HepG2 (cell line): ENCODE measurements around the gene NPB. TPM values are rescaled to one million over a fixed set of nuclear protein-coding genes. Genes with fewer than 3 reads are reported as not detected.

ENCODE experiments used
- CAMTA2 ChIP-seq: sonication (generic); formaldehyde crosslinking; IDR thresholded peaks from 2 replicates; pipeline ENCODE4 v1.4.0; 2020; ENCODE audit warnings: mild to moderate bottlenecking, missing genetic modification reagents, borderline replicate concordance
- ETV5 ChIP-seq: IDR thresholded peaks from 2 replicates; pipeline ENCODE4 v1.6.1; 2018; ENCODE audit warnings: missing biosample characterization, missing genetic modification reagents, inconsistent platforms, borderline replicate concordance
- GFI1 ChIP-seq: sonication (generic); formaldehyde crosslinking; IDR thresholded peaks from 2 replicates; pipeline ENCODE4 v1.5.0; 2020; ENCODE audit warnings: missing genetic modification reagents, mild to moderate bottlenecking, borderline replicate concordance
- GZF1 ChIP-seq: sonication (generic); formaldehyde crosslinking; IDR thresholded peaks from 2 replicates; pipeline ENCODE4 v1.5.1; 2020; ENCODE audit warnings: mild to moderate bottlenecking, missing genetic modification reagents
- HNF4G ChIP-seq, 2 experiments: sonication (generic) in 1 of 2; formaldehyde crosslinking in 1 of 2; IDR thresholded peaks; 2 replicates each; pipeline versions ENCODE4 v1.4.0 to v1.6.1; 2011 to 2020; ENCODE audit warnings: borderline replicate concordance in 2 of 2, low read depth in 2 of 2, mild to moderate bottlenecking in 2 of 2, low read length in 1 of 2, missing genetic modification reagents in 1 of 2, moderate library complexity in 1 of 2
- KDM4B ChIP-seq: sonication (generic); formaldehyde crosslinking; IDR thresholded peaks from 2 replicates; pipeline ENCODE4 v1.4.0; 2020; ENCODE audit warnings: missing genetic modification reagents
- MAFF ChIP-seq: IDR thresholded peaks from 2 replicates; pipeline ENCODE4 v1.6.1; 2011; ENCODE audit warnings: low read depth, low read length, improper control_type of control experiment
- SAFB2 ChIP-seq: sonication (generic); formaldehyde crosslinking; IDR thresholded peaks from 2 replicates; pipeline ENCODE4 v1.5.1; 2020; ENCODE audit warnings: missing genetic modification reagents, low read depth, mild to moderate bottlenecking, borderline replicate concordance
- SMAD9 ChIP-seq: sonication (generic); formaldehyde crosslinking; IDR thresholded peaks from 2 replicates; pipeline ENCODE4 v1.5.1; 2020; ENCODE audit warnings: mild to moderate bottlenecking, missing genetic modification reagents
- SRSF1 ChIP-seq: fragments of 200-400 bp; formaldehyde crosslinking; optimal IDR thresholded peaks from 2 replicates; pipeline ENCODE3; 2017; ENCODE audit warnings: mild to moderate bottlenecking, low read depth, low read length, moderate library complexity
- STAG1 ChIP-seq: sonication (generic); formaldehyde crosslinking; IDR thresholded peaks from 2 replicates; pipeline ENCODE4 v1.4.0; 2020; ENCODE audit warnings: missing genetic modification reagents
- ZNF124 ChIP-seq: sonication (generic); formaldehyde crosslinking; IDR thresholded peaks from 2 replicates; pipeline ENCODE4 v1.4.0; 2020; ENCODE audit warnings: missing genetic modification reagents
- ZNF235 ChIP-seq: sonication (generic); formaldehyde crosslinking; IDR thresholded peaks from 2 replicates; pipeline ENCODE4 v1.8.1; 2023; ENCODE audit warnings: mild to moderate bottlenecking, missing genetic modification reagents, borderline replicate concordance
- ZNF274 ChIP-seq: sonication (generic); formaldehyde crosslinking; IDR thresholded peaks from 2 replicates; pipeline ENCODE4 v1.5.1; 2020; ENCODE audit warnings: mild to moderate bottlenecking, missing genetic modification reagents
- ZNF558 ChIP-seq: sonication (generic); formaldehyde crosslinking; IDR thresholded peaks from 2 replicates; pipeline ENCODE4 v1.9.0; 2022; ENCODE audit warnings: mild to moderate bottlenecking, missing genetic modification reagents, borderline replicate concordance
- ZNF720 ChIP-seq: sonication (generic); formaldehyde crosslinking; IDR thresholded peaks from 2 replicates; pipeline ENCODE4 v1.4.0; 2020; ENCODE audit warnings: missing genetic modification reagents
- ZNF775 ChIP-seq: sonication (generic); formaldehyde crosslinking; IDR thresholded peaks from 2 replicates; pipeline ENCODE4 v1.4.0; 2020; ENCODE audit warnings: missing genetic modification reagents, mild to moderate bottlenecking, moderate library complexity, borderline replicate concordance
- ZNF879 ChIP-seq: sonication (generic); formaldehyde crosslinking; IDR thresholded peaks from 2 replicates; pipeline ENCODE4 v1.8.1; 2023; ENCODE audit warnings: missing genetic modification reagents
- polyA plus RNA-seq, 8 experiments: library from polyadenylated mRNA; depleted of rRNA in 3 of 8; stranded (reverse) in 7 of 8; unstranded in 1 of 8; fragments of >200 nt; fragmentation: Illumina TruSeq in 4 of 8; extraction: Trizol in 4 of 8; gene quantifications; 2 replicates each; pipeline versions ENCODE4 v1.2.1 to v1.2.3, GENCODE V29; 2011 to 2016; ENCODE audit warnings: low read depth in 4 of 8, missing spikeins in 1 of 8, mixed read lengths in 1 of 8; ENCODE audit not compliant: insufficient read depth in 1 of 8
- total RNA-seq, 5 experiments: library from RNA; depleted of rRNA; stranded (reverse); fragments of >200 nt; fragmentation: Illumina TruSeq; extraction: Trizol; gene quantifications; 2 replicates each; pipeline ENCODE4 v1.2.3, GENCODE V29; 2016; ENCODE audit warnings: low read depth in 1 of 5
- TF ChIP-seq, protein P1 (sequence below): sonication (generic); formaldehyde crosslinking; IDR thresholded peaks from 2 replicates; pipeline ENCODE4 v1.4.0; 2020; ENCODE audit warnings: missing genetic modification reagents
- TF ChIP-seq, protein P2 (sequence below): IDR thresholded peaks from 2 replicates; pipeline ENCODE4 v1.6.1; 2012; ENCODE audit warnings: low read length, improper control_type of control experiment
- TF ChIP-seq, protein P3 (sequence below): sonication (generic); formaldehyde crosslinking; IDR thresholded peaks from 2 replicates; pipeline ENCODE4 v1.9.0; 2022; ENCODE audit warnings: missing genetic modification reagents, mild to moderate bottlenecking, borderline replicate concordance
- TF ChIP-seq, protein P4 (sequence below): sonication (generic); formaldehyde crosslinking; IDR thresholded peaks from 2 replicates; pipeline ENCODE4 v1.4.0; 2020; ENCODE audit warnings: missing genetic modification reagents, low read depth, mild to moderate bottlenecking, borderline replicate concordance

Gene NPB
- total and polyA plus RNA-seq, 2 of the 13 experiments (the other 11 are each of a cell fraction or from before 2014, with no cell fraction given): 0.11 to 0.93 TPM

DNA sequence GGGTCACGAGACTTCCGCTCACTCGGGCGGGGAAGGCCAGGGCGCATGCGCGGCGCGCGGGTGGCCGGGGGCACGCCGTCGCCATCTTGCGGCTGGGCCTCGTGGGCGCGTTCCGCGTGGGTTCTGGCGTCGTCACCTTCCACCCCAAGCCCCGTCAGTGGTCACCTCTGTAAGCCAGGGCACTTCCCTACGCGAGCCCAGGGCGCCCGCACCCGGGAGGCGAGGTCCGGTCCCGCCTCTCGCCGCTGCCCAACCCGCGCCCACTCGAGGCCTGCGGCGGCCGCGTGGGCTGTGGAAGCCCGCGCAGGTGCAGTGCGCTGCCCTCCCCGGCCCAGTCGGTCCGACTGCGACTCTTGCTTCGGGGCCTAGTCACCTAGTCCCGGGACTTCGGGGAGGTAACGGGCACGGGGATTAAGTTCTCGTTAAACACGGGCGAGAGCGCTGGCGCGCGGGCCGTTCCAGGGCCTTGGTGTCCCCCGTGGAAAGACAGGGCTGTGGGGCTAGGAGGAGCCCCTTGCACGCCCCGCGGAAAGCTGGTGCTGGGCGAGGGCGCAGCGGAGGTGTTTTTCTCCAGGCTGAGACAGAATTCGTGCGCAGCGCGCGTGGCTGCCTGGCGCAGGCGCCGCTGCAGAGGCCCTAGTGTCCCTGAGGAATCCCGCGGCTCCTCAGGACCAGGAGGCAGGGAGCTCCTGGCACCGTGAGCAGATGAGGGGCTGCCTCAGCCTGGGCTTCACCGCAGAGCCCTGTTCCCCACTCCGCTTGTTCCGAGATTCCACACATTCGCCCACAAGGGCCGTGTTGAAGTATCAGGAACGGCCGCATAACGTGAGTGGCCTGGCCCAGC lies 30.4 kb upstream of the NPB start (continued):
- TF ChIP-seq, protein P1, sequence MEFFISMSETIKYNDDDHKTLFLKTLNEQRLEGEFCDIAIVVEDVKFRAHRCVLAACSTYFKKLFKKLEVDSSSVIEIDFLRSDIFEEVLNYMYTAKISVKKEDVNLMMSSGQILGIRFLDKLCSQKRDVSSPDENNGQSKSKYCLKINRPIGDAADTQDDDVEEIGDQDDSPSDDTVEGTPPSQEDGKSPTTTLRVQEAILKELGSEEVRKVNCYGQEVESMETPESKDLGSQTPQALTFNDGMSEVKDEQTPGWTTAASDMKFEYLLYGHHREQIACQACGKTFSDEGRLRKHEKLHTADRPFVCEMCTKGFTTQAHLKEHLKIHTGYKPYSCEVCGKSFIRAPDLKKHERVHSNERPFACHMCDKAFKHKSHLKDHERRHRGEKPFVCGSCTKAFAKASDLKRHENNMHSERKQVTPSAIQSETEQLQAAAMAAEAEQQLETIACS (CRISPR knock-in tag): peak; percentile 65; the same call in 1 of the 2 replicates
- TF ChIP-seq KDM4B (CRISPR knock-in tag): no peak
- TF ChIP-seq HNF4G (IDR thresholded peaks at IDR 0.05; ENCODE audit: borderline replicate concordance, low read depth, low read length): no peak; the same call in 1 of the 2 replicates
- TF ChIP-seq HNF4G (CRISPR knock-in tag; IDR thresholded peaks at IDR 0.05; ENCODE audit: borderline replicate concordance, low read depth): peak; percentile 80
- TF ChIP-seq SMAD9 (CRISPR knock-in tag): peak; percentile 87; the same call in 1 of the 2 replicates
- TF ChIP-seq ZNF720 (CRISPR knock-in tag): no peak
- TF ChIP-seq MAFF: no peak
- TF ChIP-seq STAG1: no peak
- peak; percentile 95 for TF ChIP-seq ZNF274 (CRISPR knock-in tag)
- TF ChIP-seq CAMTA2 (CRISPR knock-in tag): peak; percentile 98
- TF ChIP-seq ZNF879 (CRISPR knock-in tag): peak; percentile 94
- TF ChIP-seq ZNF124 (CRISPR knock-in tag): no peak
- TF ChIP-seq, protein P2, sequence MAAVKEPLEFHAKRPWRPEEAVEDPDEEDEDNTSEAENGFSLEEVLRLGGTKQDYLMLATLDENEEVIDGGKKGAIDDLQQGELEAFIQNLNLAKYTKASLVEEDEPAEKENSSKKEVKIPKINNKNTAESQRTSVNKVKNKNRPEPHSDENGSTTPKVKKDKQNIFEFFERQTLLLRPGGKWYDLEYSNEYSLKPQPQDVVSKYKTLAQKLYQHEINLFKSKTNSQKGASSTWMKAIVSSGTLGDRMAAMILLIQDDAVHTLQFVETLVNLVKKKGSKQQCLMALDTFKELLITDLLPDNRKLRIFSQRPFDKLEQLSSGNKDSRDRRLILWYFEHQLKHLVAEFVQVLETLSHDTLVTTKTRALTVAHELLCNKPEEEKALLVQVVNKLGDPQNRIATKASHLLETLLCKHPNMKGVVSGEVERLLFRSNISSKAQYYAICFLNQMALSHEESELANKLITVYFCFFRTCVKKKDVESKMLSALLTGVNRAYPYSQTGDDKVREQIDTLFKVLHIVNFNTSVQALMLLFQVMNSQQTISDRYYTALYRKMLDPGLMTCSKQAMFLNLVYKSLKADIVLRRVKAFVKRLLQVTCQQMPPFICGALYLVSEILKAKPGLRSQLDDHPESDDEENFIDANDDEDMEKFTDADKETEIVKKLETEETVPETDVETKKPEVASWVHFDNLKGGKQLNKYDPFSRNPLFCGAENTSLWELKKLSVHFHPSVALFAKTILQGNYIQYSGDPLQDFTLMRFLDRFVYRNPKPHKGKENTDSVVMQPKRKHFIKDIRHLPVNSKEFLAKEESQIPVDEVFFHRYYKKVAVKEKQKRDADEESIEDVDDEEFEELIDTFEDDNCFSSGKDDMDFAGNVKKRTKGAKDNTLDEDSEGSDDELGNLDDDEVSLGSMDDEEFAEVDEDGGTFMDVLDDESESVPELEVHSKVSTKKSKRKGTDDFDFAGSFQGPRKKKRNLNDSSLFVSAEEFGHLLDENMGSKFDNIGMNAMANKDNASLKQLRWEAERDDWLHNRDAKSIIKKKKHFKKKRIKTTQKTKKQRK: no peak
- peak; percentile 91 for TF ChIP-seq ZNF235 (CRISPR knock-in tag)
- TF ChIP-seq GFI1 (CRISPR knock-in tag): peak; percentile 91
- TF ChIP-seq ZNF558 (CRISPR knock-in tag): peak; percentile 95; the same call in 1 of the 2 replicates
- TF ChIP-seq, protein P3, sequence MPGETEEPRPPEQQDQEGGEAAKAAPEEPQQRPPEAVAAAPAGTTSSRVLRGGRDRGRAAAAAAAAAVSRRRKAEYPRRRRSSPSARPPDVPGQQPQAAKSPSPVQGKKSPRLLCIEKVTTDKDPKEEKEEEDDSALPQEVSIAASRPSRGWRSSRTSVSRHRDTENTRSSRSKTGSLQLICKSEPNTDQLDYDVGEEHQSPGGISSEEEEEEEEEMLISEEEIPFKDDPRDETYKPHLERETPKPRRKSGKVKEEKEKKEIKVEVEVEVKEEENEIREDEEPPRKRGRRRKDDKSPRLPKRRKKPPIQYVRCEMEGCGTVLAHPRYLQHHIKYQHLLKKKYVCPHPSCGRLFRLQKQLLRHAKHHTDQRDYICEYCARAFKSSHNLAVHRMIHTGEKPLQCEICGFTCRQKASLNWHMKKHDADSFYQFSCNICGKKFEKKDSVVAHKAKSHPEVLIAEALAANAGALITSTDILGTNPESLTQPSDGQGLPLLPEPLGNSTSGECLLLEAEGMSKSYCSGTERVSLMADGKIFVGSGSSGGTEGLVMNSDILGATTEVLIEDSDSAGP: peak; percentile 92
- TF ChIP-seq, protein P4, sequence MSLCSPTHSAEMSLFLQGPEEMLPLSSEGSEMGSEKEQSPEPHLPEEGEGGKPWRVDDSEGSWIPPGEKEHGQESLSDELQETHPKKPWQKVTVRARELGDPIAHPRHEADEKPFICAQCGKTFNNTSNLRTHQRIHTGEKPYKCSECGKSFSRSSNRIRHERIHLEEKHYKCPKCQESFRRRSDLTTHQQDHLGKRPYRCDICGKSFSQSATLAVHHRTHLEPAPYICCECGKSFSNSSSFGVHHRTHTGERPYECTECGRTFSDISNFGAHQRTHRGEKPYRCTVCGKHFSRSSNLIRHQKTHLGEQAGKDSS: peak; percentile 89
- no peak for TF ChIP-seq GZF1 (CRISPR knock-in tag)
- TF ChIP-seq SAFB2 (CRISPR knock-in tag): peak; percentile 97
- TF ChIP-seq SRSF1: no peak
- TF ChIP-seq ETV5 (CRISPR knock-in tag): peak; percentile 99
- TF ChIP-seq ZNF775 (CRISPR knock-in tag): peak; percentile 65; the same call in 1 of the 2 replicates
